ENCODE results near the gene NFAM1. TPM values are rescaled to one million over a fixed set of nuclear protein-coding genes. Genes with fewer than 3 reads are reported as not detected.

Gene NFAM1
- total RNA-seq, 1 experiment from 2014 or later, result 0.12 TPM

GRCh38 chr22:42451499-42452145 lies 19.4 kb upstream of the NFAM1 start:
- no peak overlapping the region for H2AFZ ChIP-seq (ENCODE audit: low read depth, low read length, poor library complexity, severe bottlenecking)
- H4K20me1 ChIP-seq (ENCODE audit: insufficient read depth), result no peaks in the 10 kb centered on the region
- intact Hi-C loops (cut with micrococcal nuclease), result no loop called here
- CTCF ChIA-PET, result no interaction called here
- H3K9me2 ChIP-seq (ENCODE audit: insufficient read depth), result no peaks in the 10 kb centered on the region
- H3K9ac ChIP-seq (ENCODE audit: low read length), result no peak overlapping the region
- ATAC-seq (no peak), DNase-seq (ENCODE audit: low read depth, low spot score) (no peak)
- H3K9me3 ChIP-seq (ENCODE audit: control insufficient read depth in 1 of 2, insufficient read depth in 1 of 2, low read depth in 1 of 2, low read length in 2 of 2), result no peaks in the 10 kb centered on the region
- BruUV-seq (replicated peaks), result no TSS peak
- RAD21 ChIA-PET (ENCODE audit: low non-redundant PET in 1 of 2, low total read pairs in 2 of 2, uncharacterized antibody in 2 of 2, unreplicated experiment in 2 of 2), result no interaction called here
- H3K27ac ChIP-seq (ENCODE audit: low read depth, low read length), result no peak overlapping the region
- POLR2A ChIA-PET, result interaction anchor here (0.6 kb wide), 1 partner anchor 27 kb away, joined by 3 read pairs; no protein-coding TSS in a partner anchor
- no peak overlapping the region for H3K4me2 ChIP-seq (ENCODE audit: low read length)
- no peaks in the 10 kb centered on the region for H3K4me1 ChIP-seq (ENCODE audit: control insufficient read depth in 1 of 2, insufficient read depth in 2 of 2, low read length in 2 of 2)
- no peak for TF ChIP-seq CEBPB (IDR thresholded peaks at IDR 0.05; ENCODE audit: low read depth)
- no peak for TF ChIP-seq CBX3 (IDR thresholded peaks at IDR 0.05; ENCODE audit: low read depth)
- TF ChIP-seq, protein P1, sequence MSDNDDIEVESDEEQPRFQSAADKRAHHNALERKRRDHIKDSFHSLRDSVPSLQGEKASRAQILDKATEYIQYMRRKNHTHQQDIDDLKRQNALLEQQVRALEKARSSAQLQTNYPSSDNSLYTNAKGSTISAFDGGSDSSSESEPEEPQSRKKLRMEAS (IDR thresholded peaks at IDR 0.05), result no peak
- no peak for TF ChIP-seq ZFX (IDR thresholded peaks at IDR 0.05)
- TF ChIP-seq SP1 (IDR thresholded peaks at IDR 0.05; ENCODE audit: low read depth), result no peak
- TF ChIP-seq REST (IDR thresholded peaks at IDR 0.05; ENCODE audit: low read depth), result no peak
- no peak for TF ChIP-seq RAD21 (IDR thresholded peaks at IDR 0.05; ENCODE audit: low read depth)
- H3K27me3 ChIP-seq (ENCODE audit: insufficient read depth, low read length), result peaks cover 3% of the 10 kb centered on the region; the same call in 1 of the 2 replicates
- H3K4me3 ChIP-seq (replicated peaks in 1 of 2; ENCODE audit: low read depth in 1 of 2, low read length in 2 of 2), result no peak overlapping the region
- no peaks in the 10 kb centered on the region for H3K79me2 ChIP-seq (ENCODE audit: insufficient read depth, low read length)
- H3K36me3 ChIP-seq (ENCODE audit: control insufficient read depth in 1 of 2, insufficient read depth in 2 of 2, low read length in 2 of 2), result no peaks in the 10 kb centered on the region
